Measurements from ENCODE around the gene ABCB1. TPM values are rescaled to one million over a fixed set of nuclear protein-coding genes. Genes with fewer than 3 reads are reported as not detected.
A peak's percentile ranks its signal among the peaks of the same experiment; 100 is the strongest.

Gene ABCB1
- total and polyA plus RNA-seq, 10 of the 15 experiments (the other 5 are each of a cell fraction or from before 2014, with no cell fraction given) = 0.40 to 13.9 (median 1.9) TPM

GRCh38 chr7:87474533-87475358 lies 125.9 kb downstream of the ABCB1 start:
- in situ Hi-C loops (cut with MboI) (no loop called here), intact Hi-C loops (cut with micrococcal nuclease; ENCODE audit: unreplicated experiment) (loop anchor here (1.0 to 10.0 kb wide), 8 partner anchors 28 to 452 kb away; partner anchors contain the start of genes CROT, DBF4, DMTF1 and SLC25A40)
- Histone ChIP-seq H3K27me3 (replicated peaks in 1 of 2; ENCODE audit: control insufficient read depth in 2 of 2, insufficient read depth in 2 of 2, low read length in 1 of 2) (no peaks in the 10 kb centered on the region), H3K9me3 (replicated peaks; ENCODE audit: control insufficient read depth, insufficient read depth, low read length) (no peaks in the 10 kb centered on the region), H3K4me1 (ENCODE audit: control insufficient read depth, insufficient read depth, low read length) (peaks cover 12% of the 10 kb centered on the region), H3K36me3 (ENCODE audit: control insufficient read depth in 2 of 2, insufficient read depth in 2 of 2, low read length in 1 of 2) (no peaks in the 10 kb centered on the region), H3K79me2 (ENCODE audit: control insufficient read depth, insufficient read depth, low read length) (no peaks in the 10 kb centered on the region), H3K4me3 (peak overlapping the region; percentile 77), H3K27ac (ENCODE audit: control insufficient read depth, insufficient read depth) (peak overlapping the region; percentile 72), H3K4me2 (ENCODE audit: control insufficient read depth, insufficient read depth) (peak overlapping the region; percentile 91), H3K9ac (ENCODE audit: control insufficient read depth, insufficient read depth, low read length) (peak overlapping the region; percentile 70), H2AFZ (ENCODE audit: control insufficient read depth, low read depth, low read length) (peak overlapping the region; percentile 78), H4K20me1 (ENCODE audit: control insufficient read depth, insufficient read depth) (no peaks in the 10 kb centered on the region)
- peak; percentile 96 for DNase-seq (ENCODE audit: low read depth, low spot score)
- ChIA-PET POLR2A (interaction anchor here (0.6 to 1.3 kb wide), 5 partner anchors 12 to 255 kb away, joined by 3 to 4 read pairs (median 3); partner anchors contain the start of genes CROT and TMEM243), CTCF (interaction anchor here (0.9 to 1.2 kb wide), 5 partner anchors 26 to 322 kb away, joined by 3 to 4 read pairs (median 3); partner anchors contain the start of gene DMTF1), RAD21 (ENCODE audit: unreplicated experiment) (interaction anchor here (0.8 to 2.6 kb wide), 12 partner anchors 19 to 598 kb away, joined by 3 to 18 read pairs (median 4); partner anchors contain the start of gene ABCB1), SMC1A (ENCODE audit: uncharacterized antibody, unreplicated experiment) (interaction anchor here (0.8 to 1.4 kb wide), 13 partner anchors 10 to 257 kb away, joined by 3 to 14 read pairs (median 4); partner anchors contain the start of gene ABCB1)
- peak; percentile 80 for ATAC-seq
- BruUV-seq (replicated peaks) = TSS peak; percentile 86
- peak; percentile 97 for FAIRE-seq
- WGBS (ENCODE audit: insufficient coverage, insufficient replicate concordance, low lambda C conversion rate, missing lambda C conversion rate) = 3% methylated on average over 14 of the region's 14 CpGs
- TF ChIP-seq HDGF (IDR thresholded peaks at IDR 0.05) = no peak
- no peak for TF ChIP-seq NFYB (IDR thresholded peaks at IDR 0.05; ENCODE audit: insufficient read depth, low read depth, low read length)
- peak; percentile 34 to 91; a peak in 2 of 4 replicates for TF ChIP-seq CEBPB (IDR thresholded peaks at IDR 0.05; ENCODE audit: borderline replicate concordance in 1 of 2, low read depth in 2 of 2, low read length in 2 of 2)
- no peak for TF ChIP-seq SP1 (IDR thresholded peaks at IDR 0.05; ENCODE audit: low read depth, low read length)
- TF ChIP-seq SMAD1 (IDR thresholded peaks at IDR 0.05; ENCODE audit: low read depth, partially characterized antibody) = peak; percentile 50
- TF ChIP-seq BRCA1 (IDR thresholded peaks at IDR 0.05; ENCODE audit: low read depth, low read length) = no peak
- TF ChIP-seq DPF2 (IDR thresholded peaks at IDR 0.05) = peak; percentile 89
- peak; percentile 90 for TF ChIP-seq RELB (IDR thresholded peaks at IDR 0.05; ENCODE audit: low read depth)
- peak; percentile 82; the same call in 1 of the 2 replicates for TF ChIP-seq POLR2AphosphoS5 (IDR thresholded peaks at IDR 0.05; ENCODE audit: low read length)
- peak; percentile 92; the same call in 1 of the 2 replicates for TF ChIP-seq ASH2L (IDR thresholded peaks at IDR 0.05; ENCODE audit: borderline replicate concordance, low read depth)
- TF ChIP-seq POLR2A (IDR thresholded peaks at IDR 0.05; ENCODE audit: low read depth, low read length) = 0 out of 2 replicates have a peak, but pooled peaks have one; percentile 18
- TF ChIP-seq ZZZ3 (IDR thresholded peaks at IDR 0.05; ENCODE audit: control insufficient read depth, insufficient read length, low read depth) = no peak
- TF ChIP-seq IKZF2 (IDR thresholded peaks at IDR 0.05) = peak; percentile 95 to 96
- 0 out of 2 replicates have a peak, but pooled peaks have one; percentile 26 for TF ChIP-seq RCOR1 (conservative IDR thresholded peaks at IDR 0.05; ENCODE audit: low read depth, low read length)
- TF ChIP-seq ATF7 (IDR thresholded peaks at IDR 0.05; ENCODE audit: low read depth) = peak; percentile 97
- TF ChIP-seq CHD1 (IDR thresholded peaks at IDR 0.05; ENCODE audit: low read depth, low read length) = no peak
- no peak for TF ChIP-seq ZBTB40 (IDR thresholded peaks at IDR 0.05; ENCODE audit: borderline replicate concordance)

Measured in GM12878 (cell line).